SU-DHL-6 (cell line): ENCODE measurements around the gene OBSCN.

Experiments used
- H2AFZ ChIP-seq: fragments of 200-600 bp; sonication (generic); 2 replicates; pipeline ENCODE4 v1.6.1; 2014; ENCODE audit warnings: low read depth, mild to moderate bottlenecking, moderate library complexity, mixed read lengths, antibody characterized with exemption, low read length; ENCODE audit not compliant: severe bottlenecking
- H3F3A ChIP-seq: fragments of 200-600 bp; shearing (Covaris generic); 2 replicates; pipeline ENCODE4 v1.6.0; 2016; ENCODE audit warnings: antibody characterized with exemption, mild to moderate bottlenecking; ENCODE audit not compliant: insufficient read depth
- H3K27ac ChIP-seq: fragments of 200-600 bp; sonication (generic); 2 replicates; pipeline ENCODE4 v1.5.1; 2016; ENCODE audit warnings: low read depth, mild to moderate bottlenecking, low read length, moderate library complexity, mixed read lengths
- H3K27me3 ChIP-seq: fragments of 200-600 bp; sonication (generic), shearing (Covaris generic); 2 replicates; pipeline ENCODE4 v1.6.0; 2014; ENCODE audit warnings: mild to moderate bottlenecking, low read length
- H3K36me3 ChIP-seq: fragments of 200-600 bp; sonication (generic); 2 replicates; pipeline ENCODE4 v1.6.1; 2014; ENCODE audit warnings: mild to moderate bottlenecking, low read length, mixed read lengths
- H3K4me2 ChIP-seq: fragments of 300-600, 200-600 bp; shearing (Covaris generic), sonication (generic); 2 replicates; pipeline ENCODE4 v1.6.0; 2014; ENCODE audit warnings: low read length, low read depth, mild to moderate bottlenecking; ENCODE audit not compliant: poor library complexity, severe bottlenecking
- H3K4me3 ChIP-seq: fragments of 200-600 bp; sonication (generic); 2 replicates; pipeline ENCODE4 v1.5.1; 2014; ENCODE audit warnings: antibody characterized with exemption, low read length, mild to moderate bottlenecking, mixed read lengths; ENCODE audit not compliant: insufficient read depth, poor library complexity, severe bottlenecking
- H3K79me2 ChIP-seq: fragments of 200-600 bp; sonication (generic); 2 replicates; pipeline ENCODE4 v1.6.1; 2014; ENCODE audit warnings: mild to moderate bottlenecking, low read length, moderate library complexity; ENCODE audit not compliant: insufficient read depth
- H3K9ac ChIP-seq: fragments of 200-600 bp; sonication (generic); 2 replicates; pipeline ENCODE4 v1.7.0; 2014; ENCODE audit warnings: mild to moderate bottlenecking, low read length
- H3K9me2 ChIP-seq: fragments of 200-600 bp; sonication (generic); replicated peaks from 2 replicates; pipeline ENCODE4 v1.6.1; 2014; ENCODE audit warnings: low read length; ENCODE audit not compliant: insufficient read depth
- H3K9me3 ChIP-seq: fragments of 200-600 bp; sonication (generic); 2 replicates; pipeline ENCODE4 v1.6.1; 2014; ENCODE audit warnings: low read length, mixed read lengths; ENCODE audit not compliant: insufficient read depth
- H4K20me1 ChIP-seq: fragments of 200-600 bp; sonication (generic); 2 replicates; pipeline ENCODE4 v1.6.1; 2014; ENCODE audit warnings: low read depth, mild to moderate bottlenecking, antibody characterized with exemption, low read length, moderate library complexity, mixed read lengths
- EZH2phosphoT487 ChIP-seq: fragments of 200-600 bp; sonication (generic), shearing (Covaris generic); conservative IDR thresholded peaks from 2 replicates; pipeline ENCODE4 v1.6.1; 2018; ENCODE audit warnings: mild to moderate bottlenecking, antibody characterized with exemption, low read length, moderate library complexity, mixed read lengths
- TF ChIP-seq, protein P1 (sequence below): fragments of 200-600 bp; sonication (generic); IDR thresholded peaks from one replicate; pipeline ENCODE4 v1.5.1; 2017; ENCODE audit warnings: antibody characterized with exemption, mild to moderate bottlenecking, low read length, moderate library complexity; ENCODE audit not compliant: insufficient read depth, poor library complexity, severe bottlenecking

The OBSCN gene

DNA sequence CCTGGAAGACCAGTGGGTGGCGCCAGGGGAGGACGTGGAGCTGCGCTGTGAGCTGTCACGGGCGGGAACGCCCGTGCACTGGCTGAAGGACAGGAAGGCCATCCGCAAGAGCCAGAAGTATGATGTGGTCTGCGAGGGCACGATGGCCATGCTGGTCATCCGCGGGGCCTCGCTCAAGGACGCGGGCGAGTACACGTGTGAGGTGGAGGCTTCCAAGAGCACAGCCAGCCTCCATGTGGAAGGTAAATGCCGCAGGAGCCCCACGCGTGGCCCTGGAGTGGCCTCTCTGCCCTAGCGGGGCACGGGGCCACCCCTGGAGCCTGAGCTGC lies 75.2 kb downstream of the OBSCN start:
- Histone ChIP-seq H3K79me2 (no peaks in the 10 kb centered on the region), H3K9ac (no peak overlapping the region), H3K4me3 (no peak overlapping the region), H3K27ac (no peak overlapping the region), H4K20me1 (no peaks in the 10 kb centered on the region), H2AFZ (no peak overlapping the region), H3K27me3 (no peaks in the 10 kb centered on the region), H3K9me2 (no peaks in the 10 kb centered on the region), H3K36me3 (no peaks in the 10 kb centered on the region), H3K4me2 (no peak overlapping the region), H3F3A (no peaks in the 10 kb centered on the region), H3K9me3 (no peaks in the 10 kb centered on the region)
- TF ChIP-seq, protein P1, sequence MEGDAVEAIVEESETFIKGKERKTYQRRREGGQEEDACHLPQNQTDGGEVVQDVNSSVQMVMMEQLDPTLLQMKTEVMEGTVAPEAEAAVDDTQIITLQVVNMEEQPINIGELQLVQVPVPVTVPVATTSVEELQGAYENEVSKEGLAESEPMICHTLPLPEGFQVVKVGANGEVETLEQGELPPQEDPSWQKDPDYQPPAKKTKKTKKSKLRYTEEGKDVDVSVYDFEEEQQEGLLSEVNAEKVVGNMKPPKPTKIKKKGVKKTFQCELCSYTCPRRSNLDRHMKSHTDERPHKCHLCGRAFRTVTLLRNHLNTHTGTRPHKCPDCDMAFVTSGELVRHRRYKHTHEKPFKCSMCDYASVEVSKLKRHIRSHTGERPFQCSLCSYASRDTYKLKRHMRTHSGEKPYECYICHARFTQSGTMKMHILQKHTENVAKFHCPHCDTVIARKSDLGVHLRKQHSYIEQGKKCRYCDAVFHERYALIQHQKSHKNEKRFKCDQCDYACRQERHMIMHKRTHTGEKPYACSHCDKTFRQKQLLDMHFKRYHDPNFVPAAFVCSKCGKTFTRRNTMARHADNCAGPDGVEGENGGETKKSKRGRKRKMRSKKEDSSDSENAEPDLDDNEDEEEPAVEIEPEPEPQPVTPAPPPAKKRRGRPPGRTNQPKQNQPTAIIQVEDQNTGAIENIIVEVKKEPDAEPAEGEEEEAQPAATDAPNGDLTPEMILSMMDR, result no peak
- TF ChIP-seq EZH2phosphoT487, result no peak

DNA sequence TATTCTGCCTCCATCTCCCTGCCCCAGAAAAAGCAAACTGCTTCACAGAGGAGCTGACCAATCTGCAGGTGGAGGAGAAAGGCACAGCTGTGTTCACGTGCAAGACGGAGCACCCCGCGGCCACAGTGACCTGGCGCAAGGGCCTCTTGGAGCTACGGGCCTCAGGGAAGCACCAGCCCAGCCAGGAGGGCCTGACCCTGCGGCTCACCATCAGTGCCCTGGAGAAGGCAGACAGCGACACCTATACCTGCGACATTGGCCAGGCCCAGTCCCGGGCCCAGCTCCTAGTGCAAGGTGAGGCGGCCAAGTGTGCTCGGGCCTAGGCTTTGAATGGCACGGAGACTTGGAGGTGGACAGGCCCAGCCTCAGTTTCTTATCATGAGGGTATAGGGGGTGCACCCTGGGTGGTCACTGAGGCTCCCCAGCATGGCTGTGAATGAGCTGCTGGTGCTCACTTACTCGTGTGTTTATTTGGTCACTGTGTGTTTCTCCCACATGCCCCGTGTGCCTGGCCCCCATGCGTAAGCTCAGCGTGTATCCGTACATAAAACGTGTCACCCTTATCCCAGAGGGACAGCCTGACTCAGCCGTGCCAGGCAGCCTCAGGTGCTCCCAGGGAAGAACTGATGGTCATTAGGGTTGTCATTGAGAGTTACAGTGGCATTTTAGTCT lies 75.8 kb downstream of the OBSCN start:
- TF ChIP-seq, protein P1, result no peak
- TF ChIP-seq EZH2phosphoT487, result no peak
- H3K9ac ChIP-seq, result no peak overlapping the region
- H3K9me2 ChIP-seq, result no peaks in the 10 kb centered on the region
- H3K4me3 ChIP-seq, result no peak overlapping the region
- no peaks in the 10 kb centered on the region for H3K27me3 ChIP-seq
- no peaks in the 10 kb centered on the region for H3F3A ChIP-seq
- no peak overlapping the region for H3K27ac ChIP-seq
- H3K9me3 ChIP-seq, result no peaks in the 10 kb centered on the region
- no peak overlapping the region for H2AFZ ChIP-seq
- no peaks in the 10 kb centered on the region for H3K36me3 ChIP-seq
- H4K20me1 ChIP-seq, result no peaks in the 10 kb centered on the region
- no peaks in the 10 kb centered on the region for H3K79me2 ChIP-seq
- no peak overlapping the region for H3K4me2 ChIP-seq

- H3K36me3 ChIP-seq, result no peaks in the 10 kb centered on the region
- no peaks in the 10 kb centered on the region for H3K27me3 ChIP-seq
- no peak overlapping the region for H3K4me3 ChIP-seq
Measured at GRCh38 chr1:228284148-228284495, 76.3 kb downstream of the OBSCN start.

More at GRCh38 chr1:228284148-228284495, 76.3 kb downstream of the OBSCN start:
- H2AFZ ChIP-seq, result no peak overlapping the region
- no peak overlapping the region for H3K9ac ChIP-seq
- no peaks in the 10 kb centered on the region for H4K20me1 ChIP-seq
- no peaks in the 10 kb centered on the region for H3K79me2 ChIP-seq
- no peaks in the 10 kb centered on the region for H3F3A ChIP-seq
- TF ChIP-seq, protein P1, result no peak
- no peak for TF ChIP-seq EZH2phosphoT487
- H3K9me2 ChIP-seq, result no peaks in the 10 kb centered on the region
- H3K4me2 ChIP-seq, result no peak overlapping the region
- no peaks in the 10 kb centered on the region for H3K9me3 ChIP-seq
- H3K27ac ChIP-seq, result no peak overlapping the region
